DMS153 treated with DMSO at 0.1 percent for 48 hours (cell line): Measurements from ENCODE around the gene PRRC1.
"Not testable (repeated sequence)": the region's sequence is repeated elsewhere in the genome, so short reads cannot be mapped to it uniquely, and the experiment has no call there.

Experiments
- DNase-seq: peaks from one replicate; lab custom pipeline; 2025; ENCODE audit not compliant: unreplicated experiment; lab: John Stamatoyannopoulos, UW

PRRC1 gene

DNA sequence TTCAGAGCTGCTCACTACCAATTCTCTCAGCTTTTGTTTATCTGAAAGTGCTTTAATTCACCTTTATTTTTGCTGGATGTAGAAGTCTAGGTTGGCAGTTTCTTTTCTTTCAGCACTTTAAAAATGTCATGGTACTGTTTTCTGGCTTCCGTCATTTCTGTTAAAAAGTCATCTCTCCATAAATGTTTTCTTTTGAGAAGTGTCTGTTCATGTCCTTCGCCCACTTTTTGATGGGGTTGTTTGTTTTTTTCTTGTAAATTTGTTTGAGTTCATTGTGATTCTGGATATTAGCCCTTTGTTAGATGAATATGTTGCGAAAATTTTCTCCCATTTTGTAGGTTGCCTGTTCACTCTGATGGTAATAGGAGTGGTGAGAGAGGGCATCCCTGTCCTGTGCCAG is 23.1 kb downstream of the PRRC1 start:
- DNase-seq, result not testable (repeated sequence)

DNA sequence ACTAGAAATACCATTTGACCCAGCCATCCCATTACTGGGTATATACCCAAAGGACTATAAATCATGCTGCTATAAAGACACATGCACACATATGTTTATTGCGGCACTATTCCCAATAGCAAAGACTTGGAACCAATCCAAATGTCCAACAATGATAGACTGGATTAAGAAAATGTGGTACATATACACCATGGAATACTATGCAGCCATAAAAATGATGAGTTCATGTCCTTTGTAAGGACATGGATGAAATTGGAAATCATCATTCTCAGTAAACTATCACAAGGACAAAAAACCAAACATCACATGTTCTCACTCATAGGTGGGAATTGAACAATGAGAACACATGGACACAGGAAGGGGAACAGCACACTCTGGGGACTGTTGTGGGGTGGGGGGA is 27.8 kb downstream of the PRRC1 start:
- not testable (repeated sequence) for DNase-seq

DNA sequence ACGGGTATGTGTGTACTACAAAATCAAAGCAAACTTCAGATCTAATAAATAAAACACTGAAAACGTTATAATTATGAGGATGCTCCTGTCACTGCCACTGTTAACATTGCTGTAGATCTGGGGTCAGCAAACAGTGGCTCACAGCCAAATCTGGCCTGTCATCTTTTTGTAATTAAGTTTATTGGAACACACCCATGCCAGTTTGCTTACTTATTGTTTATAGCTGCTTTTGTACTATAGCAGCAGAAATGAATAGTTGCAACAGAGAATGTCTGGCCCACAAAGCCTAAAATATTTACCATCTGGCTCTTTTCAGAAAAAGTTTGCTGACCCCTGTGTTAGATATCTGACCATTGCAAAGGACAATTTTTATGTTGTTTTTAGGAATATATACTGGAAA is 32.1 kb downstream of the PRRC1 start:
- no peak for DNase-seq

DNA sequence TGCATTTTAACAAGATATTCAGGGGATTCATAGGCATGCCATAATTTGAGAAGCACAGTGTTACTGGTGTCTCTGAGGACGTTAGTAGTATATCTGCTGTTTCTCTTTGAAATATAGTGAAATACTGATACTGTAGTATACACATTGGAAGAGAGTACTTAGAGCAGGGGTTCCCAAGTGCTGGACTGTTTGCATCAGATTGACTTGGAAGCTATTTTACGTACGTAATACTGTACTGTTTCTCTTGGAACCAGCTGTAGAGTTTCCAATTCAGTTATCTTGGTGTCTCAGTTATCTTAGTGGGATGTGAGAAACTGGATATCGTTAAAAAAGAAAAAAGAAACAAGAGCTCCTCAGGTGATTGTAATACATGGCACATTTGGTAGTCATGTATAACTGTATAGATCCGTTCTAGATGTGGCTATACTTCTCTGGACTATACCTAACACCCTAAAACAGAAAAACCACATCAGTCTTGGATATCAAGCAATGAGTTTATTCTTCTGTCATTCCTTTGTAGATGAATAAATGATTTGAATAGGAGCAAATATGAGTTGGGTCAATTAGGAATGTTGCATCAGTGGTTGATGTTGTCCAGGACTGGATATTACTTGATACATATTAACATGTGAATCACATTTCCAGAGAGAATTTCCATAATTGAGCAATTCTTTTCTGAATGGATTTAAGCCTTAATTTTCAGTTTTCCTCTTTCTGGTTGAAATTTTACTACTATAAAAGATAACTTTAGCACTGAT is 33.4 kb downstream of the PRRC1 start:
- DNase-seq, result no peak

DNA sequence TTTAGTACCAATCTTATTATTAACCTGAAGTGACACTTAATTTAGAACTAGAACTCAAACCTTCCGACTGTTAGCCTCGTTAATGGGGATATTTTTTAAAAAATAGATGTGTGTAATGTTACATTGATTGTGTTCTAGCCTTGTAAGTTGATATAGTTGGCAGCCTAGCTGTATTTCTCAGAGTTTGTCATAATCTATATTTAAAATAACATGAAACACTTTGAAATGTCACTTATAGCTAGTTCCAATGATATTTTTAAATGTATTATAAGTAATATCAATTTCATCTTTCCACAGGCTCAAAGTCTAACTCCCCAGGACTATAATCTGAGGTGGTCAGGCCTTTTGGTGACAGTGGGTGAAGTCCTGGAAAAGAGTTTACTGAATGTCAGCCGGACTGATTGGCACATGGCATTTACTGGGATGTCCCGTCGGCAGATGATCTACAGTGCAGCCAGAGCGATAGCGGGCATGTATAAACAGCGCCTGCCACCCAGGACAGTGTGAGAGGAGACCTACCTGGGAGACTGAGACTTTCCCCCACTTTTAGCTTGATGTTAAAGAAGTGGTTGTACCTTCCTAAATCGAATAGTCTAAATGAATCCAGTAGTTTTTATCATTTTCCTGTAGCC is 34.1 kb downstream of the PRRC1 start:
- no peak for DNase-seq

DNA sequence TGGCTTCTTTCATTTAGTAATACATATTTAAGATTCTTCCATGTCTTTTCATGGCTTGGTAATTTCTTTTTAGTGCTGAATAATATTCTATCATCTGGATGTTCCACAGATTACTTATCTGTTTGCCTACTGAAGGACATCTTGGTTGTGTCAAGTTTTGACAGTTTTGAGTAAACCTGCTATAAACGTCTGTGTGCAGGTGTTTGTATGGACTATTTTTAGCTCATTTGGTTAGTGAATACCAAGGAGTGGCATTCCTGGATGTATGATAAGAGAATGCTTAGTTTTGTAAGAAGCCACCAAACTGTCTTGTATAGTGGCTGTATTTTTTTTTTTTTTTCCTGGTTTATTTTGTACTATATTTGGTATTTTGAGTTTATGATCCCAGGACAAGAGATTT is 38.4 kb downstream of the PRRC1 start:
- no peak for DNase-seq

DNA sequence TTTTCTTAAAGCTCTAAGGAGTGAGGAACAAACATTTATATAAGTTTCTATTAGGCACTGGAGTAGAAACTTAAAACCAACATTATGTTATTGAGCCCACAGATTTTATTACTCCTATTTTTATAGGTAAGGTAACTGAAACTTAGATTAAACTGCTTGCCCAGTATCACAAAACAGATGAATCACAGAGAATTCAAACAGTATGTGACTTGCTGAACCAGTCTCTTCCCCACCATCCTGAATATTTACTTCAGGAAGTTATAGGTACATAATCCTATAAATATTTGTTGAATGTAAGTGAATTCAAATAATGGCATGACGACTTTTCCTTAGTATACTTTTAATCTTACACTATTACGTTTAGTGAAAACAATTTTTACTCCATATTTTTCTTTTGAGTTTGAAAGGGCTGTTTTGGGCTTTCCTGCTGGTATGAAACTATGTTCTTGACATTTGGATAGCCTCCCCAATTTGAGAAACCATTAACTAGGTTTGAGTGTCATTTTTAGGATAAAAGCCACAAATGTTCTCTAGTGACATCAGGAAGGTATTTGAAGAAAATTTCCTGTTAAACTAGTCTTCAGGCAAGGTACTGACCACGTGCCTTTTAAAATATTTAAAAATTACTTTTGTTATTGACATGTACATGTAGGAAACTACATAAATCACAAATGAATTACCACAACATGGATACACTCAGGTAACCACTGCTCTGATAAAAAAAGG is 39.3 kb downstream of the PRRC1 start:
- no peak for DNase-seq

DNA sequence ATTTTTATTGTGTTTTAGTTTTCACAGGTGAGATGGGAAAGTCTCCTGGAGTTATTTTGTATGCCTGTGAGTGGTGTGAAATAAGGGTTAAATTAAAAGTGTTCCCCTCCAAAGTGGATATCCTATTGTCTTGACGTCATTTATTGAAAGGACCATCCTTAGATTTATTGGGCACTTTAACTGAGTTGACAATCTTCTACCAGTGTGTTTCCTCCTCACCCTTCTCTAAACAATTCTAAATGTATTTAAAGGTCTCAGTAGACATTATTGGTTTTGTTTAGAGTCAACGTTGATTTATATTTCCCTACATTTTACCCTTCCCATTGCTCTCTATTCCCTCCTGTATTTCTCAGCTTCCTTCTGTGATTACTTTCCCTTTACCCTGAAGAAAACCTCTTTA is 40.8 kb downstream of the PRRC1 start:
- DNase-seq, result no peak

DNA sequence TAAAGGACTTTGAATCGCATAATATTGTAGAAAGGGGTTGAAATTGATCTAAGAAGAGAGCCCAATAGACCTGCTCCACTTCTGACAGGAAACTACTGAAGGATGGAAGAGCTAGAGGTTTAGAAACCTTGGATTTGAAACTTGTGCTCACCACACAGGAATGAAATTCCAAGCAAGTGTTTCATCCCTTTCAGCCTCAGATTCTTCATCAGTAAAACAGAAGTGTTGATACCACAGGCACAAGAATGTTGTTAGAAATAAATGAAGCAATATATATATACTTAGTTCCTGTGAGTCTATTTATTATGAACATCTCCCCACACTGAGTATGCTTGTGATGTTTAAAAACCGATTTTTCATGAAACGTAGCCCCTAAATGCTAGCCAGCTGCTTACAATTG is 43.8 kb downstream of the PRRC1 start:
- DNase-seq, result no peak

DNA sequence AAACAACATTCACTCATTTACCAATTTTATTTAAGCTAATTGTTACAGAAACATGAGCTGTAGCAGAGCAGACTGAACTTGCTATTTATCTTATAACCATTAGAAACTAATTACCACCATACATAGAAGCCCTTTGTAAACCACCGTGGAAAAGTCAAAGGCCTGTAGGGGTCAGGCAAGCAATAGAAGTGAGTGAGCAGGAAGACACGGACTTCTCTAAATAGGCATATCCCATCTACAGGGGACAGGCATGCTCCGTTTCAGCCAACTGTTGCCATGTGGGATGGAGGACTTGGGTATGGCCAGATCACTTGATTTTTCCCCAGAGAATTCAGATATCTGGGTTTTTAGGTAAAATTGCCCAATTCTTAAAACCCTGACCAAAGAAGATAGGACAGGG is 44.8 kb downstream of the PRRC1 start:
- DNase-seq, result no peak

DNA sequence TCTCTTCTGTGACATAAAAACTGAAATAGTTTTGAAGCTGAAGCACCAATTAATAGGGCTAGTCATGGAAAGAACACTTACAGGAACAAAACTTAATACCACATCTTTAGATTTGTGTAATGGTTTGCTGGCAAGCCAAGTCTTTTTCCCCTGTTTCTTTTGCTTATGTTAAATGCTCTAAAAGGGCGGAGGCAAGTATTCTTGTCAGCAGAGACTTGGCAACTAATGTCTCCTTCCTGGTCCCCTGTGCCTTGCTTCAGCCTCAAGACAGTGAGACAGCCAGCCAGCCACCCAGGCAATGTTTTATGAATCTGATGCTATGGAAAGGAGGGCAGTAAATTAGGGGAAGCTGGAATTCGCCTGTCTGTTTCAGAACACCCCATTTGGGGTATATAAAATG is 45.7 kb downstream of the PRRC1 start:
- no peak for DNase-seq

DNA sequence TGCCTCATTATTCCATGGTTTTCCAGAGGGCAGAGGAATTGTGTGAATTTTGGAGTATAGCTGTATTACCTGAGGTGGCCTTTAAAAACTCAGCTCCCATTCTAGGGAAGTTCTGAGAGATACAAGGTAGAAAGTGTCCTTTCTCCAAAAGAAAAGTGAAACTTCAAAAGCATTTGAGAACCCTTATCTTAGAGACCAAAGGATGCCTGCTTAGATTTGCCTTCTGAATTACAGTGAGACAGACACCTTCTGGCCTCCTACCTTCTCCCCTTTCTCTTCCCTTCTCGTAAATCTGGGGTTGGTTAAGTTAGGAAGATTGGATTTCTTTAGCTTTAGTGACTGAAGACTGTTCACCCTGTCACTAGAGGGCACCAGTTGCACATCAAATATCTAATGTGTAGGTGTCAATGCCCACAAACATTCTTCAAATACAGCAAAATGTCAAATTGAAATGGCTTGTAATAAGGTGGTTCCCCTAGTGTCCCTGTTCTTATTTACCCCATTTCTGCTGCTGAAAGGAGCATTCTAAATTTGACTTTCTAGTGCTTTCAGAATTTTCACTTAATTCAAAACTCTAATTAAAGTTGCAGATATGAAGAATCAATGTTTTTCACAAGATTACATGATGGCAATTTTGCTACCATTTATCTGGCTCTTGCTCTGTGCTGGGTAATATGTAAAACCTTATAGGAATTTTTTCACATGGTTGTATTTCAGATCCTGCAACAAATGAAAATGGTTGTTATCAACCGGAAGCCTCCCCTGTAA is 46.7 kb downstream of the PRRC1 start:
- peak; percentile 35 for DNase-seq

DNA sequence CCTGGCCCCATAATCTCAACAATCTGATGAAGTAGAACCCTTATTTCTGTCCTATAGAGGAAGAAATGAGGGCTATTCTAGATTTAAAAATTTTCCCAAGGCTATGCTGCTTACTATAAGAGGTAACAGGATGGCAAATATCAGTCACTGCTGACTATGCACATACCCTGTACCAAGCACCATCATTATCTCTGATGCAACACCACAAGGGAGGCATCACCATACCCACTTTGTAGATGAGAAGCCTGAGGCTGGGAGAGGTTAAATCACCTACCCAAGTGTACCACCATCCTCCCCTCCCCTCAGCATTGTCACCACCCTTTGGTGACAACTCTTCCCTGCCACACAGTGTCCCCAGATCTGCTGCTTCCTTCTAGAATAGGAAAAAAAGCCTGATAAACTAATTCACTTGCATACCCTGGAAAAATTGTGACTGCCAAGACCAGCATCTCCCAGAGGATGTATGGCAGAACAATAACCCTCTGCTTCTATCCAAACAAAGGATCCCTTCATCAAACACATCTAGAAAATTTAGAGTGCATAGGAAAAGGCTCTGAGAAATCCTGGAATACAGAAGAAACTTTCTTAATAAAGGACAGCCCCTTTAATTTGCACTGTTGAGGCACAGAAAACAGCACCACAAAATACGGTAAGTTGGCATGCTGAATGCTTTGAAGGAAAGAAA is 48.3 kb downstream of the PRRC1 start:
- no peak for DNase-seq

DNA sequence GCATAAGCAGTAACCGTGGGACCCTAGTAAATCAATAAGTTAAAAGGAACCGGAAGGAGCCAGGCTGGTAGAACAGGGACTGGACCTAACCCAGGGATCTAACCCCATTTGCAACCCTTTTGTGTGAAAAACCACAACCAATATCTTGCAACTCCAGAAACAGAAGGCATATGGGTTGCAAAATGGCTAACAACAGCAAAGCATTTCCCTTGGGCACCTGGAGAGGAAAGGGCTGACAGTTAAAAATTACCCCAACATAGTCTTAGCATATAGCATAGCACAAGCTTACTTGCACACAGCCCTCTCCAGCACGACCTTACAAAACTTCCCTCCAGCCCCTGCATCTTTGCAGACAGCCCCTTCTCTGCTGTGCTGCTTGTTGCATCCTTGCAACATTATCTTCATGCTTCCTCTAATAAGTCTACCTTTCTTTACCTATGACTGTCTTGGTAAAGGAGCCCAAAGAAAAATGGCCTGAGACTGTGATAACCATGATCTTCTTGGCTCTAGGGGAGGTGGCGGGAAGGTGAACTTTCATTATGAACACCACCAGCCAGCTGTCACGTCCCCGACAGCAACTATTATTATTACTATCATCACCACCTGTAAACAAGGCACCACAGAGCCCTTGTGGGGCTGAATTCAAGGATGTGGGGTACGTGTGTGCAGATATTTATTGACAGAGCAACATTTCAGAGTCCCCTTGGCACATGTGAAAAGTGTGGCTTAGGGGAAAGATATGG is 49.8 kb downstream of the PRRC1 start:
- DNase-seq, result no peak

DNA sequence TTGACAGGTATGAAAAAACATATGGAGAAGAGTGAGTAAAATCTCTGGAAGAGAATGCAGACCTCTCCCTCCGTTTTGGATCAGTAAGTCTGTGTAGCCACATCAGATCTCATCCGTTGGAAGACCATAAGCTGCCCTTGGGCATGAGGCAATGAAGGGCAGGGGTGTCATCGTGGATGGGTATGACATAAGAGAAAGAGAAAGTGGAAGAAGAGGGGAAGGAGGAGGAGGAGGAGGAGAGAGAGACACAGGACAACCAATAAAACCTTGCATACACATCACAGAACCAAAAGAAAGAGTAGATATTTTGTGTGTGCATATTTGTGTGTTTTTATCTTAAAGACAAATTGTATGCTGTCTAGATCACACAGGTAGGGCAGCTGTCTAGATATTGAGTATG is 50.7 kb downstream of the PRRC1 start:
- DNase-seq, result no peak

DNA sequence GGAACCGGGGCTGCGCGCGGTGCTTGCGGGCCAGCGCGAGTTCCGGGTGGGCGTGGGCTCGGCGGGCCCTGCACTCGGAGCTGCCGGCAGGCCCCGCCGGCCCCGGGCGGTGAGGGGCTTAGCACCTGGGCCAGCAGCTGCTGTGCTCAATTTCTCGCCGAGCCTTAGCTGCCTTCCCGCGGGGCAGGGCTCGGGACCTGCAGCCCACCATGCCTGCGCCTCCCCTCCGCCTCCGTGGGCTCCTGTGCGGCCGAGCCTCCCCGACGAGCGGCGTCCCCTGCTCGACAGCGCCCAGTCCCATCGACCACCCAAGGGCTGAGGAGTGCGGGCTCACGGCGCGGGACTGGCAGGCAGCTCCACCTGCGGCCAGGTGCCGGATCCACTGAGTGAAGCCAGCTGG is 52.0 kb downstream of the PRRC1 start:
- DNase-seq, result not testable (repeated sequence)

DNA sequence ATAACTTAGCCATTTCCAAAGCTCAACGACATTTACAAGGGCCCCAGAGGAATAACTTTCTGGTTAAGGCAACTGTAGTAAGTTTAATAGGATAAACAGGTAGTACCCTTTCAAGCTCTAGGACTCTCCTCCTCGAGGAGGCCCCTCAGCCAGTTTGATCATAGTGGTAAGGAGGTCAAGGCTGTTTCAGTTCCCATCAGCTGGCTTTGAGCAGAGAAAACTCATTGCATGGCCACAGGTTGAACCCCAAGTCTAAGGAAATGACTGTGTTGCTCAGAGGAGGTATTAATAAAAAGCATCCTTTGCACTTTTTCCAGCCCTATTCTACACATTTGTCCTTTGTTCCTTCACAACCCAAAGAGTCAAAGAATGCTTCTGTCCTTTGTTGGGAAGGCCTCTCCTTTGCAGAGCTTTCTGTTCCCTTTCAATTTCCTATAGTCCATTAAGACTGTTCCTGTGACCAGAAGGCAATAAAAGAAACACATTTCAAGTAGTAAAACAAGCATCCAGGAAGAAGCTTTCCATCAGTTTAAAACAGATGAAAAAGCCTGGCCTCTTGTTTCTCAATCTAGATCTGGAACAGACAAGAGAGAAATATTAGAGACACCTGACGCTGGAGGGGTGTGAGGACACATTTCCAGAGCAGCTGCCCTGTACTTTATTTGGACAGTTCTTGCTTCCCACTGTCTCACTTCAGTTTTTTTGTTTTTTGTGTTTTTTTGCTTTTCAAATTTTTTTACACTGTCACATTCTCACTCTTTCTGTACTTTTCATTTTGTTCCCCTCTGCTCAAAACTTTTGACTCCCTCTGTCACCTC is 54.1 kb downstream of the PRRC1 start:
- no peak for DNase-seq

DNA sequence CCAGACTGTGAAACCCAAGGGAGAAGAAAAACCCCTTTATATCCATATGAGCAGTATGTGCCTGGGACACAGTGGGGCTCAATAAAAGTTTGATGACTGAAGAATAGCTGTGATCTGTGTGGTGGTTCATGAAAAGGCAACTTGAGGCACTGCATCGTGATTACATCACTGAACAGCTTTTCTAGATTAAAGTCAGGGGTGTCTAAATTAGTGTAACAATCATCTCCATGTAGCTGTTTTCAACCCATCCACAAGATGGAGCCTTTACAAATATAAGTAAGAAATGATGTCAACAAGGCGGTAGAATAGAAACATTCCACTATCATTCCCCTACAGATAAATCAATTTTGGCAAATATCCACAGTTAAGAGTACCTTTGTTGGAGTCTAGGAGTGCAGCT is 55.5 kb downstream of the PRRC1 start:
- no peak for DNase-seq
